GM21515 (cell line): ENCODE measurements around the gene ATG4A.

Source experiments
- ATAC-seq: cut with Tn5 transposase; IDR thresholded peaks from one replicate; pipeline ENCODE4 v1.9.1; 2021; ENCODE audit not compliant: unreplicated experiment

Gene ATG4A, protein sequence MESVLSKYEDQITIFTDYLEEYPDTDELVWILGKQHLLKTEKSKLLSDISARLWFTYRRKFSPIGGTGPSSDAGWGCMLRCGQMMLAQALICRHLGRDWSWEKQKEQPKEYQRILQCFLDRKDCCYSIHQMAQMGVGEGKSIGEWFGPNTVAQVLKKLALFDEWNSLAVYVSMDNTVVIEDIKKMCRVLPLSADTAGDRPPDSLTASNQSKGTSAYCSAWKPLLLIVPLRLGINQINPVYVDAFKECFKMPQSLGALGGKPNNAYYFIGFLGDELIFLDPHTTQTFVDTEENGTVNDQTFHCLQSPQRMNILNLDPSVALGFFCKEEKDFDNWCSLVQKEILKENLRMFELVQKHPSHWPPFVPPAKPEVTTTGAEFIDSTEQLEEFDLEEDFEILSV

DNA sequence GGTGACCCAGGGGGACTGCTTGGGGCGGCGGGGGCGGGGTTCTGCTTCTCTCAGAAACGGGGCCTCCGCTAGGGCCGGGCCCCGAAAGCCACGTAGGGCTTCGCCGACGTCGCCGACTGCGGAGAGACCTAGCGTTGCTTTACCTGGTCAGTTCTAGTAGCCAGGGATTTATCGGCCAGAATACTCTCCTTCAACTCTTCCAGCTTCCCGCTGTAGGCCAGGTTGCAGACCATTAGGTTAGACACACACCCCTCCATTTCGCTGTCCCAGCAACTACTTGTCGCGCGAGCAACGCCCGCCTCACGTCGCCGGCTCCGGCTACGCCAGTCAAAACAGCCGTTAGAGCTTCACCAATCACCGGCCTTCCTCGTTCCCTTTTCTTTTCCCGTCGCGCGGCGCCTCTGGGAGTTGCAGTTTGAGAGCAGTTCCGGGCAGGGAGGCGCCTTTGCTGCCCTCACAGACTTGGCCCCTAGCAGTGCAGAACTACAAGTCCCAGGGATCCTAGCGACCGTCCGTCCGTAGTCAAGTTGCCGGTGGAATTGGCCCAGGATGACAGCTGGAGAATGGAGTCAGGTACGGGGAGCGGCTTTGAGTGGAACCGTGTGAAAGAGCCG is at the start of gene ATG4A, which contains the start of gene PSMD10:
Gene ATG4A, plus strand, starts transcription at position 515 of the 614 bp plus-strand sequence. Its CDS starts 49 bp downstream, at position 564.
Gene PSMD10, minus strand, starts transcription at position 279 of the 614 bp plus-strand sequence. Its CDS starts 22 bp downstream, at position 257.
- peak; percentile 96 for ATAC-seq

DNA sequence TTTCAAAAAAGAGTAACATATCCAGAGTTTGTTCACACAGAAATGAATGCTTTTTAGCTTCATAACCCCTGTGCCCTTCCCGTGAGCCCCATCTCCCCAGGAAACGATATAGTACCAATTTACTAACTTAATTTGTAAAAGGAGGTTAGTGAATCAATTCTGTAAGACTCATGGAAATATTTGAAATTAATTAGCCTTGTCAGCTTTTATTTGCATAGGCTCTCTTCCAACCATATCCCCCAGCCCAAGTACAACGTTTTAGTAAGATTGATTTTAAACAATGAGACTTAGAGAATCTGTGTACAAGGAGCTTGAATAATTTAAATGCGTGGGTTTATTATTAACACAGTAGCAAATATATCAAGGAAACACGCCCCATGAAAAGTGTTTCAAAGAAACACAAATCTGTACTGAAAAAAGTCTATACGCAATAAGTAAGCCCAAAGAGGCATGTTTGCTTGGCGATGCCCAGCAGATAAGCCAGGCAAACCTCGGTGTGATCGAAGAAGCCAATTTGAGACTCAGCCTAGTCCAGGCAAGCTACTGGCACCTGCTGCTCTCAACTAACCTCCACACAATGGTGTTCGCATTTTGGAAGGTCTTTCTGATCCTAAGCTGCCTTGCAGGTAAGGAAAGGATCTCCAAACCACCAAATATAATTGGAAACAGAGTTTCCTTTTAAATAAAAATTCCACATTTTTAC is 46.9 kb upstream of the ATG4A start, which contains the start of gene VSIG1:
Gene VSIG1, plus strand, starts transcription at position 512 of the 703 bp plus-strand sequence. Its CDS starts 66 bp downstream, at position 578.
- ATAC-seq: no peak

DNA sequence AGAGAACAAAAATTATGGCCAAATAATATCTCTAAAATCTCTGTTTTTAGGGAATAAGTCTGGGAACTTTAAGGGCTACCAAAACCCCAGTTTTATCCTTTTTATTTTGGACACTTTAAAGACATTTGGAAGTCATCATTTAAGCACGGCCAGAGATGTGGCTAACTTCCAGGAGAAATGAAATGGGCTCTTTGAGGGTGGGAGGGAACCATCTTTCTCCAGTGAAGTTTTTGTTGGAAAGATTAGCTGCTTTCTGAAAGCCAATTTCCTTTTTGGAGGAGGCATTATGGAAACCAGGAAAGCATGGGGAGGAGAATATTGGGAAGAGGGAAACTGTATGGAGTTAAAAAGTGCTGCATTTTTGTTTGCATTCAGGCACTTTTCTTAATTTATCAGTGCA is 41.9 kb upstream of the ATG4A start:
- no peak for ATAC-seq

DNA sequence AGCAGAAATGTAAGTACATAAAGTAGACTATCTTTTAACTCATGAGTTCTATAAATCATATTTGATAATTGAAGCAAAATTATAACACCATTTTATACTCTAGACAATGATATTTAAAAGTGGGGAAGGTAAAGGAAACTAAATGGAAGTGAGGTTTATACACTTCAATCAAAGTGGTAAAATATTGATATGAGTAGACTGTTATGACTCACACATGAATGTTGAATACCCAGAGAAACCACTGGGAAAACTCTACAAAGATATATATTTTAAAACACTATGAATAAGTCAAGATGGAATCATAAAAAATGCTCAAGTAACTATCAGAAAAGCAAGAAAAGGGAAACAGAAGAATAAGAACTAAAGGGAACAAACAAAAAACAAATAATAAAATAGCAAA is 38.4 kb upstream of the ATG4A start:
- ATAC-seq: no peak

DNA sequence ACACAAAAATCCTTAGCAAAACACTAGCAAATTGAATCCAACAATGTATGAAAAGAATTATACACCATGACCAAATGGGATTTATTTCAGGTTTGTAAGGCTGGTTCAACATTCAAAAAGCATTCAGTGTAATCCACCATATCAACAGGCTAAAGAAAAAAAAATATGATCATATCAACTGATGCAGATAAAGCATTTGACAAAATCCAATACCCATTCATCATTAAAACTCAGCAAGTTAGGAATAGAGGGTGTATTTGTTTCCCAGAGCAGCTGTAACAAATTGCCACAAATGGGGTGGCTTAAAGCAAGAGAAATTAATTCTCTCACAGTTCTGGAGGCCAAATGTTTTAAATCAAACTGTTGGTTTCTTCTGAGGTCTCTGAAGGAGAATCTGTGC is 36.0 kb upstream of the ATG4A start:
- ATAC-seq: no peak

DNA sequence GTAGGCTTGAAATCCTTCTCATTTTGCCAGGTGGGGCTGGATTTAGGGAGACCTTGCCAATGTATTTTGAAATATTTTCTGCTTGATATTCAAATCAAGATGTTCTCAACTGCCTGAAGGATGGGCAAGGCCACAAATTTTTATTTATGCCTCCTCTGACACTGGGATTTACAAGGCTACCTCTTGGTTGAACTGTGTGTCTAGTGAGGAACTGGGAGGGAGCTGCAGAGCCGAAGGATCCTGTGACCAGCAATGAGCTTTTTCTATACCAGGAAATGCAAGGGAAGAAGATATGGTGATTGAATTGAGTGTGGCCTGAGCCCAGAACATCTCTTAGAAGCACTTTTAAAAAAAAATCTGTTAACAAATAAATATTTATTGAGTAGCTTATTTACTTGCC is 31.8 kb upstream of the ATG4A start:
- no peak for ATAC-seq

DNA sequence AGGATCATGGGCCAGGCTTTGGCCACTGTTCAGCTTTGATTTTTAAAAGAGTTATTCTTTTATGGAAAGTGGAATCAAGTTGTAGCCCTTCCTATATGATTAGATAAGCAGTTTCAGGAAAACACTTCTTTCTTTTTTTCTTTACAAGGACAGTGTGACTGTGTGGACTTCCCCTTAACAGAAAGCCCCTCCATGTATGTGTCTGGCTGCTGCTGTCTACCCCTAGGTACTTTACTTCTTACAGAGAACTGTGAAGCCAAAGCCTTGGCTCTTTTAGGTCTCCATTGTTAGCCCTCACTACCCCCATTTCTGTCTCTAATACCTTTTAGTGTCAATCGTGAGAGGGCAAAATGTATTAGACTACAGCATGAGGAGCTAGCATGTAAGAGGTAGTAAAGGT is 27.6 kb upstream of the ATG4A start:
- ATAC-seq: no peak

DNA sequence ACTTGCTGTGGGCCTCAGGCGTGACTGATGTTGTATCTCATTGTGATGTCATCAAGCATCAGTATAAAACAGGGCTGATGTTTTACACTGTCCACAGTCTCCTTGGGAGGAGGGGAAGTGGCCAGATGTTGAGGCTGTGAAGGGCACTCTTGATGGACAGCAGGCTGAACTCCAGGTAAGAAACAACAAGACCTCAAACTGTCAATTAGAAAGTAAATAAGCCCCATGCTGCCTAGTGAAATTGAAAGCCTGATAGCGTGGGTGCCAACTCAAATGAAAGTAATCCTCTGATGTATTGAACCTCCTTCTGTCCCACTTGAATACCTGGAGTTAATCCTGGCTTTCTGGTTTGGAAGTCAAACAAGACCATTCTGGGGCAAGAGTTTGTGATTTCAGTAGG is 27.0 kb upstream of the ATG4A start:
- no peak for ATAC-seq

DNA sequence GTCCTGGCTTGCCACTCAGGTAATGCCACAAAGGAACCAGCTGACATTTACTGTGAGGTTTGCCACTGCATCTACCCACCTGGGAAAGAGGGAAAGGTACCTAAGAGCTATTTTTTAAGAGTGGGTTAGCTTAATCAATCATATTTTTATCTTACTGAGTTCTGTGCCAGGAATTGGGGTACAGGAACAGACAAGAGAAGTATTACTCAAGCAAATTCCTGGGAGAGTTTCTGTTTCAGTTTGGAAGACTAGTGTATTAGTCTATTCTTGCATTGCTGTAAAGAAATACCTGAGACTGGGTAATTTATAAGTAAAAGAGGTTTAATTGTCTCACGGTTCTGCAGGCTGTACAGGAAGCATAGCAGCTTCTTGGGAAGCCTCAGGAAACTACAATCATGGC is 23.5 kb upstream of the ATG4A start:
- ATAC-seq: no peak

DNA sequence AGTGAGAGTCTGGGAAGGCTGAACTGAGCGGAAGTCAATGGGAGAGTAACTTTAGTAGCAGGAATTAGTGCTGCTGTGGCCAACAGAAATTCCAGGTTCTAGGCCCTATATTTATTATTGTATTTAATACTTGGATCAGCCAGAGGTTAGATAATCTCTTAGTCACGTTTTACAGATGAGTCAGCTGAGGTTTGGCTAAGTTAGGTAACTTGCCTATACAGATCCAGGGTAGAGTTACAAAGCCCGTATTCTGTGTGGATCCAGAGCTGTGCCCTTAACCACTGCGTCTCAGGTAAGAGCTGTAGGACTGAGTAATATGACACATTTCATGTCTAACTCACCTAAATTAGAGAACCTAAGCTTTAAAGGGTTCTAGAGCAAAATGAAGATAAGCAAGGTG is 20.7 kb upstream of the ATG4A start:
- no peak for ATAC-seq

DNA sequence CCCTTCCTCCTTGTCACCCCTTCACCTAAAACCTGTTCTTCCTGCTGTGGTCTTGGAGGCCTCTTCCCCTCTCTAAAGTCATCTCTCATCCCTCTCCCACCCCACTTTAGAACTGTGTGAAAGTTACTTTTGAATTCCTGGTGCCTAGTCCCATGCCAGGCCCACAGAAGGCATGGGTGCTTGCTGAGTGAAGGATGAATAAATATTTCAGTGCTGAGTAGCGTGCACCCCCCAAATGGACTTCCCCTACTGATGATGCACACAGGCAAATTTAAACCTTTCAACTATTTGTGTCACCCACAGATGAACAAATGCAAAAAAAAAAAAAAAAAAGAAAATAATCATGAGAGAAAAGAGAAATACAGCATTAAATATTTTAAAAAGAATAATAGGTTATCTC is 20.0 kb upstream of the ATG4A start:
- ATAC-seq: no peak

DNA sequence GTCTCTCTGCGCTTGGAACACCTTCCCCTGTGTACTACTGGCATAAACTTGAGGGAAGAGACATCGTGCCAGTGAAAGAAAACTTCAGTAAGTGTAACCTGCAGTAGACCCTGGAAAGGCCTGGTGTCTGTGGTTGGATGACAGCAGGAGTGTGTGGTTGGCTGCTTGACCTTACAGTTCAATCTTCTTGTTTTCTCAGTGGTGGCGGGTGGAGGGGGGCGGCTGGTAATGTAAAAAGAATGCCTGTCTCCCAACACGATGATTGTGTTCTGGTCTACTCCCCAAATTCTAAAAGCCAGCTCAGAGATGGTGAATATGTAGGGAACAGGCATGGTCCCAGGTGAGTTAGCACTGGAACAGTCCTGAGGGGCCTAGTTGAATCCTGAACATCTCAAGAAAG is 18.8 kb upstream of the ATG4A start:
- no peak for ATAC-seq

DNA sequence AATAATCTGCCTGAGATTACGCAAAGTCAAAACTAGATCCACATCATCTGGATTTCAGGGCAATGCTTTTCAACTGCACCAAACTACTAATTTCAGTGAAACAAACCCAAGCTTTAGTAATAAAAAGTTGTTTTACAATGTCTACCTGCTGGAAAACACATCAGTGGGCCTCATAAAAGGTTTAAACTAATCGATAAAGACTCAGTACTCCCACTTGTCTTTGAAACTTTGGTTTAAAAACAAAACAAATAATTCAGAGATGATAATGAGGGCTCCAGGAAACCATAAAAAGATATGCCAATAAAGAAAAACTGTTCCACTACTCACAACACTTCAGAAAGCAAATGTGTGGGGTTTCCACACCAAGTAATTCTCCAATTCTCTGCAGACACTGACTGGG is 10.5 kb upstream of the ATG4A start:
- ATAC-seq: no peak

DNA sequence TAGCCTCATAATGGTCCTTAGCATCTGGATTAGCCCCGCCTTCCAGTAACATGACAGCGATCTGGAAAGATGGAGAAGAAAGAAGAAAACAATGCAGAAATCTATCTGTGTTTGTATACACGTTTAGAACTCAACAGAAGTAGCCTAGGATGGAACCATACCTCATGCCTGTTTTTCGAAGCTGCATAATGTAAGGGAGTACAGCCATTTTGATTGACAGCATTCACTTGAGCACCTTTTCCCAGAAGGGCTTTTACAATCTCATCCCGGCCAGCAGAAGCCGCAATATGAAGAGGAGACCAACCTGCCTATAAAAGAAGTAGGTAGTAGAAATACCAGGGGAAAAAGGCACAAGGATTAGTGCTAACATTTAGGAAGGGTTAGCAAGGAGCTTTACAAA is 3.8 kb upstream of the ATG4A start:
- no peak for ATAC-seq

DNA sequence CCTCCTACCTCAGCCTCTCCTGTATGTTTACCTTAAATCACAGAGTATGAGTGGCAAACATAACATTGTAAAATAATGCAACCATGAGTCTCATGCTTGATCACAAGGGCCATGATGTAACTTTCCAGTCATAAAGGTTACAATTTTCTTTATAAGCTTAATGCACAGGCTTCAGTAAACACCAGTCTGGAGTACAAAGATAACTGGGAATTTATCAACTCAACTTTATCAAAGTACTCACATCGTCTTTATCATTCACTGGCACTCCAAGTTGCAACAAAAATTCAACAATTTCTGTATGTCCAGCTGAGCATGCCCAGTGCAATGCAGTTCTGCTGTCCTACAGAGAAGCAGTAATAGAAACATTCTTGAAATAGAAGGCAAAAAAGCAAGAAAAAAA is 3.1 kb upstream of the ATG4A start:
- no peak for ATAC-seq

DNA sequence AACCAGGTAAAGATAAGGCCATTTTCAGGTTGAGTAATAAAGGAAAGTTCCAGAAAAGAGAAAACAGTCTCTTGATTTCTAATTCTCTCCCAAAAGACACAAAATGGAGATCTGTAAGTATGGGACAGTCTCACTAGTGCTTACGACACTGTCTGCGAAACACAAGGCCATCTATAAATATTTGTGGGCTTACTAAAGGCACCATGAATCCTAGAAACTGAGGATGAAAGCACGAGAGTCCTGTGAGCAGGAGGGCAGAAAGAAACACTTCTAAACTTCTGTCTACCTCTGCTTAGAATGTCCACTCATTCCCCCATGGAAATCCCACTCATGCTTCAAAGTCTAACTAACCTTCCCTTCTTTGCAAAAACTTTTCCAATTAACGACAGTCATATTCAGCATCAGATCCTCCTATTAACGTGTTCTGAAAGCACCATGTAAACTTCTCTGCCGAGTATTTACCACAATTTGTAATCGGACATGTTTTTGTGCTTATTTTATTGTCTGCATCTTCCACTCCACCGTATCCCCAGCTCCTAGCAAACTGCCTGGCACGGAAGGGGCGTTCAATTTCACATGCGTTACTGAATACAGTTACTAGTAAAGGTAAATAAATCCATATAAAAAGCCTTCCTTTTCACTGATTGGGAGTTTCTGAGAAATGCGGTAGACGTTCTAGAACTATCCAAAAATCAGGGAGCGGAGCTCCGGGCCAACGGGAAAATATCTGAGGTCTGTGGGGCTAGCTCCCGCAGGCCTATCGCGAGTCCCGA is 901 bp upstream of the ATG4A start:
- peak; percentile 1 for ATAC-seq

DNA sequence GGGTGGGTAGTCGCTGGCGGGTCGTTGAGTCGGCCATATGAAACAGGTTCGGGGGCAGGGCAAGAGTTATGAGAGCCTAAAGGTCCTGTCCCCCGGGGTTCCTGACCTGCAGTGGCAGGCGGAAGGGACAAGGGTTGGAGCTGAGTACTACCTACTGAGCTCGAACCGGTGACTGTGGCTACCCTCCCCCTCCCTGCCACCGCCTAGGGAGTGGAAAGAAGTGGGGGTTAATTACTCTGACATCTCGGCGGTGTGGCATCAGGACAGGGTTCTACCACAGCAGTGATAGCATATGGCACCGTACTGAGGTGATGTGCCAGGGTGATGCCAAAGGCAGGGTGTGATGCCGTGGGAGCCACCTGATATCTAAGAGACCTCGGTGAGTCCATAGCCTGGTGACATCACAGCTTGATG is 307 bp downstream of the ATG4A start:
- peak; percentile 38 for ATAC-seq

DNA sequence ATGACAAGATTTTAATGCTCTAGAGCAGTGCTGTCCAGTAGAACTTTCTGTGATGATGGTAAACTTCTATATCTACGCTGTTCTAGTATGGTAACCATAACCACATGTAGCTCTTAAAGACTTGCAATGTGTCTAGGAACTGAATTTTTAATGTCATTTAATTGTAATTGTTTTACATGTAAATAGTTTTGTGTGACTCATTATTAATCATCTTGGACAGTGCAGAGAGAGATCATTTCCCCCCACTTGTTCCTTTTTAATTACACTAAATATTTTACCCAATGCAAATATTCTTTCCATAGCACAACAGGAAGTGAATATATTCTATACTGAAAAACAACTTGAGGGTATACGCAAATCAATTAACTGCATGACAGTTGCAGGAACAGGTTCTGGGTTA is 5.8 kb downstream of the ATG4A start:
- ATAC-seq: no peak

DNA sequence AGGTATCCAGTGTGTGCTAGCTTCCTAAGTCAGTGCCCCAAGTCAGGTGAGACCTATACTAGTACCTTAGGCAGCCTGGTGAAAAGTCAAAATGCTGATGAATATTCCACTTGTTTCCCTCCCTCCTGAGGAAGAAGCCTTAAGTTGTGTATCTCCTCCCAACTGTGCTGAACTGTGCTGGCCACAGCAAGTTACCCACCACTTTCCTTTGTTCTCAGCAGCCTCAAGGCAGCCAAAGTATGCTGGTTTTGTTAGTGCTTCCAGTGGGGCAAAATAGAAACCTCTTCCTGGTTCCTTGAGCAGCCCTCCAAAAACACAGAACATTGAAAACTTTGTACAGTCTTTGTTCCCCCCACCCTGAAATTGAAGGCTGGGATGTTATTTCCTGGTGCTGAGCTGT is 13.9 kb downstream of the ATG4A start:
- ATAC-seq: no peak

DNA sequence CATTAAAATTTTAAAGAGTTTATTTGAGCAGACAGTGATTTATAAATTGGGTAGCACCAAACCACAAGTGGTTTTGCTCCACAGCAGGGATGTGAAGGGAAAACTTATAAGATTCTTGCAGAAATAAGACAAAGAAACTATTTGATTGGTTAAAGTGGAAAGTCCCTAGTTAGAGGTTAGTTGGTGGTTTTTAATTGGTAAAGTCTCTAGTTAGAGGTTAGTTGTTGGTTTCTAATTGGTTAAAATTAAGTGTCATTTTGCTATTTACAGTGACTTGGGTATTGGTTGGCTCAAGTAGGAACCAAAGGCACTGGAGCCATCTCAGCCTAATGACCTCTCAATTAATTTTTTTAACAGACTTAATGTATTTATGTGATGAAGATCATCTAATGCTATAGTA is 23.0 kb downstream of the ATG4A start:
- no peak for ATAC-seq

DNA sequence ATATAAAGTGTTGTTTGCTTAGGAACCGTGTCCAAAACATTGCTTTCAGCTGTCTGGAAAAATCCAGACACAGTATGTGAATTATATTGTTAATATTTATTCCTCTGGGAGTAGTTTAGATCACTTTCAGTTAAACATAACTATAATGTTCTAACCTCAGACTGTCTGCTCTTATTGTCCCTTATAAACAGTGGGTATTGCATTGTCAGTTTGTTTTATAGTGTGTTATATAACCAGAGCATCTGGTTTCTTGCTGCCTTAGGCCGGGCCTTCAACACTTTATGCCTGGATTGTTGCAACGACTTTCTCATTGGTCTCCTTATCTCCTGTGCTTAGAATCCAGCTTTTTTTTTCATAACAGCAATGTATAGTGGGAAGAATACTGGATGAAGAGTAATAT is 26.4 kb downstream of the ATG4A start:
- no peak for ATAC-seq
